ENCODE data around the gene ANKRD39. TPM values are rescaled to one million over a fixed set of nuclear protein-coding genes. Genes with fewer than 3 reads are reported as not detected.

The ANKRD39 gene
- polyA plus RNA-seq, 2 donors, result 11.9 to 12.2 TPM

- Histone ChIP-seq H3K27ac (ENCODE audit: low read depth in 2 of 2, low read length in 1 of 2) (peak overlapping the region in 1 of 2 donors; percentile 11), H3K36me3 (ENCODE audit: control insufficient read depth in 2 of 2, insufficient read depth in 2 of 2, low read length in 1 of 2) (peaks cover 20 to 31% of the 10 kb centered on the region in 2 donors)
Measured at GRCh38 chr2:96832408-96832753, 25.4 kb downstream of the ANKRD39 start.

DNA sequence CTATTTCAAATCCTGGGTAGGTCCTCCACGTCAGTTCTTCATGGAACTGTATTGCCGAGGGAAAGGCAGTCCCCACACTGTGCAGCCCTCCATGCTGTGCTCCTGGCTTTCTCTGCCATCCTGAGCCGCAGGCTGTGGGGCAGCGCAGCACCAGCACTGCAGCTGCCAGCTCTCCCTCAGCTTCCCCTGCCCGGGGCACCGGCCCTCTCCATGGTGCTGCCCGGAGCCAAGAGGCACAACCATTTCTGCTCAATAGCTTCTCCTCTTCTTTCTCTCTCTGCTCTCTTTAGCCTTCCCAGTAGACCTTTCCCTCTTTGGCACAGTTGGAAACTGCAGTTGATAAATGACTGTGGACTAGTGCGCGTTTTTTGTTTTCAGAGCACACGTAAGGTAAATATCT is 26.1 kb downstream of the ANKRD39 start:
- Histone ChIP-seq H3K9me3 (ENCODE audit: control insufficient read depth in 2 of 2, insufficient read depth in 1 of 2, low read depth in 1 of 2, low read length in 1 of 2) (no peaks in the 10 kb centered on the region), H3K4me3 (ENCODE audit: low read depth in 1 of 2, low read length in 2 of 2) (no peak overlapping the region), H3K36me3 (ENCODE audit: control insufficient read depth in 2 of 2, insufficient read depth in 2 of 2, low read length in 1 of 2) (peaks cover 23 to 35% of the 10 kb centered on the region in 2 donors), H3K27ac (ENCODE audit: low read depth in 2 of 2, low read length in 1 of 2) (no peak overlapping the region), H3K27me3 (ENCODE audit: control insufficient read depth in 1 of 2, insufficient read depth in 2 of 2, low read length in 2 of 2) (no peaks in the 10 kb centered on the region), H3K4me1 (ENCODE audit: control insufficient read depth in 2 of 2, insufficient read depth in 2 of 2, low read length in 1 of 2) (peaks cover 0 to 4% of the 10 kb centered on the region in 2 donors)
- WGBS, 2 donors, result 71 to 74% methylated on average over 10 of the region's 10 CpGs

More at GRCh38 chr2:96832408-96832753, 25.4 kb downstream of the ANKRD39 start:
- Histone ChIP-seq H3K9me3 (ENCODE audit: control insufficient read depth in 2 of 2, insufficient read depth in 1 of 2, low read depth in 1 of 2, low read length in 1 of 2) (no peaks in the 10 kb centered on the region), H3K27me3 (ENCODE audit: control insufficient read depth in 1 of 2, insufficient read depth in 2 of 2, low read length in 2 of 2) (no peaks in the 10 kb centered on the region), H3K4me1 (ENCODE audit: control insufficient read depth in 2 of 2, insufficient read depth in 2 of 2, low read length in 1 of 2) (peaks cover 0 to 3% of the 10 kb centered on the region in 2 donors), H3K4me3 (ENCODE audit: low read depth in 1 of 2, low read length in 2 of 2) (no peak overlapping the region)
- 56 to 68% methylated on average over 11 of the region's 11 CpGs for WGBS, 2 donors

DNA sequence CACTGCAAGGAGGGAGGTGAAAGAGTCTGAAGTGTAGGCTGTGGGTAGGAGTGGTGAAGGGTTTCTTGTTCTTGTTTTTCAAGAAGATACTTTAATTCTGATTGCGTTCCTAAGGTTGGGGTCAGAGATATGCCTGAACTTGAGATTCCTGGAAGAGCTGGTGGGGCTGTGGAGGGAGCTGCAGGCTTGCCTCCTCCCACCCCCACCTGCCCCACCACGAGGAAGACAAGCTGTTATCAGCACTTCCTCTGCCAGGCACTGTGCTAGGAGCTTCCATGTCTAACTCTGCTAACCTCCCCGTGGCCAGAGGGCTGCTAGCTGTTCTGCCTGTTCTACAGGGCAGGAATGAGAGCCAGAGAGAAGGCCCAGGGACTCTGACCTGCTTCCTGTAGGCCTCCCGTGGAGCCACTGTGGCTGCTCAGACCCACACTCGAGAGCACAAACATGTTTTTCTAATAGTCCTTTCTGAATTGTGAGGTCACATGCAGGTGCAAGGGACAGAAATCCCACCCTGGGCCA is 27.7 kb downstream of the ANKRD39 start:
- Histone ChIP-seq H3K4me1 (ENCODE audit: control insufficient read depth in 2 of 2, insufficient read depth in 2 of 2, low read length in 1 of 2) (peaks cover 0 to 5% of the 10 kb centered on the region in 2 donors), H3K27ac (ENCODE audit: low read depth in 2 of 2, low read length in 1 of 2) (no peak overlapping the region), H3K4me3 (ENCODE audit: low read depth in 1 of 2, low read length in 2 of 2) (no peak overlapping the region), H3K9me3 (ENCODE audit: control insufficient read depth in 2 of 2, insufficient read depth in 1 of 2, low read depth in 1 of 2, low read length in 1 of 2) (no peaks in the 10 kb centered on the region), H3K36me3 (ENCODE audit: control insufficient read depth in 2 of 2, insufficient read depth in 2 of 2, low read length in 1 of 2) (peaks cover 28 to 40% of the 10 kb centered on the region in 2 donors), H3K27me3 (ENCODE audit: control insufficient read depth in 1 of 2, insufficient read depth in 2 of 2, low read length in 2 of 2) (no peaks in the 10 kb centered on the region)
- 58 to 64% methylated on average over 5 of the region's 5 CpGs for WGBS, 2 donors

DNA sequence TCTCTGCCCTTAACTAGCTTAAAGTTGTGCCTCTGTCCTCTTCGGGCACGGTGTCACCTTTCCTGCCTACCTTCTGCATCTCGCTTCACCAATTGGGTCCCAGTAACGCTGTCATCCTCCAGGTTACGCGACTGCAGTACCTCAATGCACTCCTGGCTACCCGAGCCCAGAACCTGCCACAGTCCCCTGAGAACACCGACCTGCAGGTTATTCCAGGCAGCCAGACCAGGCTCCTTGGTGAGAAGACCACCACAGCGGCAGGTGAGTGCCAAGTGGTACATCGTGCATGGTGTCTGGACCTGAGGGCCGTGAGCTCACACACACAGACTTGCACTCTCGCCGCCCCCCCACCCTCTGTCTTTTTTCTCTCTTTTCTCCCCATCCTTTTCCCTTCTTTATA is 28.9 kb downstream of the ANKRD39 start:
- no peaks in the 10 kb centered on the region for H3K27me3 ChIP-seq (ENCODE audit: control insufficient read depth in 1 of 2, insufficient read depth in 2 of 2, low read length in 2 of 2)
- 96 to 98% methylated on average over 13 of the region's 13 CpGs for WGBS, 2 donors
- H3K4me3 ChIP-seq (ENCODE audit: low read depth in 1 of 2, low read length in 2 of 2), result no peak overlapping the region
- peaks cover 28 to 43% of the 10 kb centered on the region in 2 donors for H3K36me3 ChIP-seq (ENCODE audit: control insufficient read depth in 2 of 2, insufficient read depth in 2 of 2, low read length in 1 of 2)
- peaks cover 0 to 5% of the 10 kb centered on the region in 2 donors for H3K4me1 ChIP-seq (ENCODE audit: control insufficient read depth in 2 of 2, insufficient read depth in 2 of 2, low read length in 1 of 2)
- no peaks in the 10 kb centered on the region for H3K9me3 ChIP-seq (ENCODE audit: control insufficient read depth in 2 of 2, insufficient read depth in 1 of 2, low read depth in 1 of 2, low read length in 1 of 2)
- H3K27ac ChIP-seq (ENCODE audit: low read depth in 2 of 2, low read length in 1 of 2), result no peak overlapping the region

DNA sequence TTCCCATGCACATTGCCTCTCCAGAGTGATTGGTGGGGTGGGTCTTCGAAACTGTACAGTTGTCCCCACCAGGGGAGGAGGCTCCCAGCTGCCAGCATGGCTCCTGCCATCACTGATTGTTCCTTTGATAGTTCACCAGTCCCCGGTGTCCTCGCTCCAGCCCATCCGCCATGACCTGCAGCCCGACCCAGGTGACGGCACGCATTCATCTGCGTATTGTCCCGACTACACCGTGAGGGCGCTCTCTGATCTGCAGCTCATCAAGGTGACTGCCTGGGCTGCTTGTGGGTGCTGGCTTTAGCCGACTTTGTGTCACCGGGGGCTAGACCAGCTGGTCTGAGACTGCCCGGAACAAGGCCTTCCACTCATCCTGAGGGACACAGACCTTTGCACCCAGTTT is 29.4 kb downstream of the ANKRD39 start:
- Histone ChIP-seq H3K4me1 (ENCODE audit: control insufficient read depth in 2 of 2, insufficient read depth in 2 of 2, low read length in 1 of 2) (peaks cover 0 to 6% of the 10 kb centered on the region in 2 donors), H3K9me3 (ENCODE audit: control insufficient read depth in 2 of 2, insufficient read depth in 1 of 2, low read depth in 1 of 2, low read length in 1 of 2) (no peaks in the 10 kb centered on the region), H3K27me3 (ENCODE audit: control insufficient read depth in 1 of 2, insufficient read depth in 2 of 2, low read length in 2 of 2) (no peaks in the 10 kb centered on the region), H3K36me3 (ENCODE audit: control insufficient read depth in 2 of 2, insufficient read depth in 2 of 2, low read length in 1 of 2) (peaks cover 28 to 45% of the 10 kb centered on the region in 2 donors), H3K4me3 (ENCODE audit: low read depth in 1 of 2, low read length in 2 of 2) (no peak overlapping the region), H3K27ac (ENCODE audit: low read depth in 2 of 2, low read length in 1 of 2) (no peak overlapping the region)
- 95 to 96% methylated on average over 14 of the region's 14 CpGs for WGBS, 2 donors

- no peak overlapping the region for H3K27ac ChIP-seq (ENCODE audit: low read depth in 2 of 2, low read length in 1 of 2)
- no peaks in the 10 kb centered on the region for H3K27me3 ChIP-seq (ENCODE audit: control insufficient read depth in 1 of 2, insufficient read depth in 2 of 2, low read length in 2 of 2)
- H3K36me3 ChIP-seq (ENCODE audit: control insufficient read depth in 2 of 2, insufficient read depth in 2 of 2, low read length in 1 of 2), result peaks cover 28 to 38% of the 10 kb centered on the region in 2 donors
- H3K4me3 ChIP-seq (ENCODE audit: low read depth in 1 of 2, low read length in 2 of 2), result no peak overlapping the region
- 92 to 94% methylated on average over 22 of the region's 22 CpGs for WGBS, 2 donors
- H3K4me1 ChIP-seq (ENCODE audit: control insufficient read depth in 2 of 2, insufficient read depth in 2 of 2, low read length in 1 of 2), result peaks cover 3% of the 10 kb centered on the region in 2 donors
- no peaks in the 10 kb centered on the region for H3K9me3 ChIP-seq (ENCODE audit: control insufficient read depth in 2 of 2, insufficient read depth in 1 of 2, low read depth in 1 of 2, low read length in 1 of 2)
Measured at GRCh38 chr2:96826546-96827278, 31.1 kb downstream of the ANKRD39 start.

- no peak overlapping the region for H3K27ac ChIP-seq (ENCODE audit: low read depth in 2 of 2, low read length in 1 of 2)
- 91 to 95% methylated on average over 14 of the region's 14 CpGs for WGBS, 2 donors
- peaks cover 19 to 35% of the 10 kb centered on the region in 2 donors for H3K36me3 ChIP-seq (ENCODE audit: control insufficient read depth in 2 of 2, insufficient read depth in 2 of 2, low read length in 1 of 2)
- H3K4me3 ChIP-seq (ENCODE audit: low read depth in 1 of 2, low read length in 2 of 2), result no peak overlapping the region
- no peaks in the 10 kb centered on the region for H3K9me3 ChIP-seq (ENCODE audit: control insufficient read depth in 2 of 2, insufficient read depth in 1 of 2, low read depth in 1 of 2, low read length in 1 of 2)
- no peaks in the 10 kb centered on the region for H3K27me3 ChIP-seq (ENCODE audit: control insufficient read depth in 1 of 2, insufficient read depth in 2 of 2, low read length in 2 of 2)
- H3K4me1 ChIP-seq (ENCODE audit: control insufficient read depth in 2 of 2, insufficient read depth in 2 of 2, low read length in 1 of 2), result peaks cover 3% of the 10 kb centered on the region in 2 donors
Measured at GRCh38 chr2:96825057-96825456, 32.8 kb downstream of the ANKRD39 start.

DNA sequence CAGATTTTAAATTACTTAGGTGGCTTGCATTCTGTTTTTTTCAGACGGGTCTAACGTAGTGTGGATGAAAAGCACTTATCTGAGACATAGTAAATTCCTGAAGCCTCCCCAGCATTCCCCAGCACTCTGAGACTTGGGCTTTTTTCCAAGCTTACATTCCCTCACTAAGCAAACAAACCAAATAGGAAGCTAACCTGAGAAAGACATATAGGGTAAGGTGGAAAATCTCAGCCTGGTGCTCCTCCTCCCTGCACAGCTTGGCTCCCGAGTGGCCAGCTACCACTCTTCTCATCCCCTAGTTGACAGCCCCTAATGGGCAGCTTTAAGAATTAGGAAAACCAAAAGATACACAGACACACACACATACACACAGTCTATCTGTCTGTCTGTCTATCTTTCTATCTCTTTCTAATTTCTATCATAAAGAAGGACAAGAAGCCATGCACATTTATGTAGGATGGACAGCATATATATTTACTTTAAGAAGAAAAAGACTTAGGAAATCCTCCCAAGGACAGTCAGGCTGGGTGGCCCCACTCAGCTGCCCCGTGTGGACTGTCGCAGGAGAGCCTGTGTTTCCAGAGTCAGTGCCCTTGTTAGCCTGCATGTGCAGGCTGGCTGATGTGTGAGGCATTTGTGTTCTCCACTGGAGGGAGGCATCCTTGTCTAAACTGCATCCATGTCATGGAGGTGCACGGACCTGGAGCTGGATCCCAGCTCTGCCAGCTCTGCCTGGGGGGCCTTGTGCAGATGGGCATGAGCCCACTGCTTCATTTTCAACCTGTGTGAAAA is 33.5 kb downstream of the ANKRD39 start:
- H3K27ac ChIP-seq (ENCODE audit: low read depth in 2 of 2, low read length in 1 of 2), result no peak overlapping the region
- H3K9me3 ChIP-seq (ENCODE audit: control insufficient read depth in 2 of 2, insufficient read depth in 1 of 2, low read depth in 1 of 2, low read length in 1 of 2), result no peaks in the 10 kb centered on the region
- no peaks in the 10 kb centered on the region for H3K27me3 ChIP-seq (ENCODE audit: control insufficient read depth in 1 of 2, insufficient read depth in 2 of 2, low read length in 2 of 2)
- WGBS, 2 donors, result 54 to 65% methylated on average over 6 of the region's 6 CpGs
- peaks cover 7 to 10% of the 10 kb centered on the region in 2 donors for H3K4me1 ChIP-seq (ENCODE audit: control insufficient read depth in 2 of 2, insufficient read depth in 2 of 2, low read length in 1 of 2)
- peaks cover 14 to 35% of the 10 kb centered on the region in 2 donors for H3K36me3 ChIP-seq (ENCODE audit: control insufficient read depth in 2 of 2, insufficient read depth in 2 of 2, low read length in 1 of 2)
- H3K4me3 ChIP-seq (ENCODE audit: low read depth in 1 of 2, low read length in 2 of 2), result no peak overlapping the region

DNA sequence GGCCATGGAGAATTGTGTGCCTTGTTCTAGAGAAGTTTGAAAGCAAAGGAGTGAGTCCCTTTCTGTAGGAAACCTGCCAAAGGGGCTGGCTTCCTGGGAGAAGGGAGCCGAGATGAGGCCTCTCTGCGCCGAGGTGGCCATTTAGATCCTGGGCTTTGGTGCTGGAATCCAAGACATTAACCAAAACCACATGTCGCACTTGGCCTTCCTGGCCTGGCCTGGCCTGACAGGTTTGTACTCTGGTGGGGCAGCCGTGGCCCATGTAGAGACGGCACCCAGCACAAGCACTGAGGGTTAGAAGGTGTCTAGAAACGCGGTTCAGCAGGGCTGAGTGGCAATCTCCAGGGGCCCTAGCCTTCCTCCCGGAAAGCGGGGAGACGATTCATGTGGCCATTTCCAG is 34.6 kb downstream of the ANKRD39 start:
- Histone ChIP-seq H3K4me3 (ENCODE audit: low read depth in 1 of 2, low read length in 2 of 2) (no peak overlapping the region), H3K9me3 (ENCODE audit: control insufficient read depth in 2 of 2, insufficient read depth in 1 of 2, low read depth in 1 of 2, low read length in 1 of 2) (no peaks in the 10 kb centered on the region), H3K27me3 (ENCODE audit: control insufficient read depth in 1 of 2, insufficient read depth in 2 of 2, low read length in 2 of 2) (no peaks in the 10 kb centered on the region), H3K36me3 (ENCODE audit: control insufficient read depth in 2 of 2, insufficient read depth in 2 of 2, low read length in 1 of 2) (peaks cover 10 to 27% of the 10 kb centered on the region in 2 donors), H3K27ac (ENCODE audit: low read depth in 2 of 2, low read length in 1 of 2) (no peak overlapping the region), H3K4me1 (ENCODE audit: control insufficient read depth in 2 of 2, insufficient read depth in 2 of 2, low read length in 1 of 2) (peaks cover 10 to 19% of the 10 kb centered on the region in 2 donors)
- 81 to 85% methylated on average over 11 of the region's 11 CpGs for WGBS, 2 donors

Data from esophagus (tissue), 2 donors.